H1 (cell line): ENCODE measurements around the gene KLHL9. TPM values are rescaled to one million over a fixed set of nuclear protein-coding genes. Genes with fewer than 3 reads are reported as not detected.

Experiments
- CTCF ChIA-PET: fragments of 300-600 bp; sonication (Branson Sonifier 250); formaldehyde crosslinking; loops from one replicate; lab custom pipeline; 2021; ENCODE audit not compliant: partially characterized antibody; lab: Charles Lee
- POLR2A ChIA-PET: fragments of 300-600 bp; sonication (Branson Sonifier 250); formaldehyde crosslinking; loops from one replicate; lab custom pipeline; 2021; ENCODE audit warnings: inconsistent platforms; ENCODE audit not compliant: partially characterized antibody; lab: Charles Lee
- DNase-seq, 2 experiments: peaks; one replicate each; pipeline versions ENCODE4 v3.0.0 to v3.0.0-alpha.2; 2010 to 2022; ENCODE audit warnings: low spot score in 2 of 2, low read depth in 1 of 2, mixed read lengths in 1 of 2
- FAIRE-seq: peaks from 2 replicates; lab custom pipeline; 2011; peaks lifted over from hg19 to GRCh38; lab: Jason Lieb, UNC
- H2AFZ ChIP-seq: 2 replicates; pipeline ENCODE4 v1.8.1; 2012; ENCODE audit warnings: low read length, inconsistent platforms
- H2AK5ac ChIP-seq: 2 replicates; pipeline ENCODE4 v1.6.1; 2013; ENCODE audit warnings: low read depth, low read length
- H2BK120ac ChIP-seq: replicated peaks from 2 replicates; pipeline ENCODE3; 2013; ENCODE audit warnings: low read depth, low read length, inconsistent platforms
- H2BK12ac ChIP-seq: 2 replicates; pipeline ENCODE4 v1.6.1; 2013; ENCODE audit warnings: low read depth, low read length
- H2BK15ac ChIP-seq: 2 replicates; pipeline ENCODE4 v1.6.1; 2013; ENCODE audit warnings: low read length
- H2BK20ac ChIP-seq: 2 replicates; pipeline ENCODE4 v1.6.1; 2013; ENCODE audit warnings: low read length
- H2BK5ac ChIP-seq: 2 replicates; pipeline ENCODE4 v1.6.1; 2013; ENCODE audit warnings: low read depth, low read length
- H3K14ac ChIP-seq: 2 replicates; pipeline ENCODE4 v1.6.1; 2013; ENCODE audit warnings: inconsistent platforms; ENCODE audit not compliant: insufficient read length
- H3K18ac ChIP-seq: 2 replicates; pipeline ENCODE4 v1.6.1; 2013; ENCODE audit warnings: low read length; ENCODE audit errors: extremely low read depth
- H3K23ac ChIP-seq: 2 replicates; pipeline ENCODE4 v1.6.1; 2013; ENCODE audit warnings: inconsistent platforms; ENCODE audit not compliant: insufficient read length
- H3K23me2 ChIP-seq: 2 replicates; pipeline ENCODE4 v1.6.1; 2013; ENCODE audit warnings: low read depth, low read length
- H3K27ac ChIP-seq: 2 replicates; pipeline ENCODE4 v1.6.1; 2011; ENCODE audit warnings: low read depth, low read length, inconsistent platforms
- H3K27me3 ChIP-seq, 4 experiments: replicated peaks in 1 of 4; 1 replicate in 1 of 4; 2 replicates in 3 of 4; pipeline versions ENCODE4 v1.6.1 to v1.8.1; 2011 to 2013; ENCODE audit warnings: low read length in 3 of 4, mild to moderate bottlenecking in 3 of 4, inconsistent platforms in 2 of 4, mixed read lengths in 2 of 4, moderate library complexity in 1 of 4; ENCODE audit not compliant: control insufficient read depth in 3 of 4, insufficient read depth in 3 of 4; ENCODE audit errors: extremely low read depth in 1 of 4
- H3K36me3 ChIP-seq, 4 experiments: 2 replicates each; pipeline versions ENCODE4 v1.6.1 to v1.8.1; 2011 to 2013; ENCODE audit warnings: mild to moderate bottlenecking in 4 of 4, low read length in 3 of 4, moderate library complexity in 2 of 4, control low read depth in 1 of 4, inconsistent platforms in 1 of 4; ENCODE audit not compliant: insufficient read depth in 4 of 4, control insufficient read depth in 2 of 4
- H3K4ac ChIP-seq: replicated peaks from 2 replicates; pipeline ENCODE3; 2013; ENCODE audit warnings: low read length, low read depth, mixed read lengths, inconsistent platforms; ENCODE audit not compliant: insufficient read length
- H3K4me1 ChIP-seq, 4 experiments: replicated peaks in 1 of 4; 1 replicate in 1 of 4; 2 replicates in 3 of 4; pipeline versions ENCODE4 v1.6.1 to v1.8.1; 2011 to 2013; ENCODE audit warnings: low read length in 3 of 4, inconsistent platforms in 2 of 4, mixed read lengths in 1 of 4; ENCODE audit not compliant: insufficient read depth in 4 of 4, control insufficient read depth in 3 of 4
- H3K4me2 ChIP-seq, 2 experiments: 2 replicates each; pipeline versions ENCODE4 v1.6.1 to v1.8.1; 2011 to 2013; ENCODE audit warnings: low read depth in 2 of 2, low read length in 2 of 2, control low read depth in 1 of 2, inconsistent platforms in 1 of 2, mild to moderate bottlenecking in 1 of 2; ENCODE audit not compliant: insufficient read depth in 1 of 2
- H3K4me3 ChIP-seq, 4 experiments: fragments of 200-600, 300-600 bp in 1 of 4; sonication (generic), shearing (Covaris generic), sonication (Bioruptor Twin) in 1 of 4; 2 replicates each; pipeline versions ENCODE4 v1.5.1 to v1.8.1; 2011 to 2016; ENCODE audit warnings: low read length in 4 of 4, low read depth in 3 of 4, control low read depth in 2 of 4, inconsistent platforms in 2 of 4, mild to moderate bottlenecking in 2 of 4, mixed read lengths in 1 of 4, moderate library complexity in 1 of 4; ENCODE audit not compliant: insufficient read depth in 2 of 4; ENCODE audit errors: extremely low read depth in 1 of 4
- H3K56ac ChIP-seq: replicated peaks from 2 replicates; pipeline ENCODE3; 2013; ENCODE audit warnings: low read depth, mild to moderate bottlenecking, mixed read lengths, low read length, inconsistent platforms; ENCODE audit not compliant: insufficient read length
- H3K79me1 ChIP-seq: 2 replicates; pipeline ENCODE4 v1.6.1; 2013; ENCODE audit warnings: low read depth, low read length, control low read depth
- H3K79me2 ChIP-seq, 2 experiments: 2 replicates each; pipeline versions ENCODE4 v1.6.1 to v1.8.1; 2012 to 2013; ENCODE audit warnings: low read length in 2 of 2, mild to moderate bottlenecking in 2 of 2, inconsistent platforms in 1 of 2; ENCODE audit not compliant: insufficient read depth in 2 of 2, control insufficient read depth in 1 of 2
- H3K9ac ChIP-seq, 4 experiments: replicated peaks in 1 of 4; 1 replicate in 1 of 4; 2 replicates in 3 of 4; pipeline versions ENCODE4 v1.6.1 to v1.8.1; 2011 to 2013; ENCODE audit warnings: low read depth in 3 of 4, low read length in 3 of 4, control low read depth in 2 of 4, mild to moderate bottlenecking in 2 of 4, moderate library complexity in 2 of 4, inconsistent platforms in 1 of 4; ENCODE audit errors: extremely low read depth in 1 of 4
- H3K9me3 ChIP-seq, 2 experiments: 2 replicates each; pipeline versions ENCODE4 v1.6.1 to v1.8.1; 2012 to 2013; ENCODE audit warnings: mild to moderate bottlenecking in 2 of 2, moderate library complexity in 2 of 2, control low read depth in 1 of 2, inconsistent platforms in 1 of 2, low read depth in 1 of 2, low read length in 1 of 2, mixed read lengths in 1 of 2; ENCODE audit not compliant: insufficient read depth in 2 of 2
- H4K20me1 ChIP-seq, 2 experiments: replicated peaks in 1 of 2; 2 replicates each; pipeline versions ENCODE3 to v1.8.1; 2011 to 2013; ENCODE audit warnings: inconsistent platforms in 2 of 2, low read length in 2 of 2, mild to moderate bottlenecking in 1 of 2; ENCODE audit not compliant: insufficient read depth in 2 of 2, control insufficient read depth in 1 of 2
- H4K5ac ChIP-seq: 2 replicates; pipeline ENCODE4 v1.6.1; 2013; ENCODE audit warnings: low read length, low read depth, mixed read lengths, inconsistent platforms; ENCODE audit not compliant: insufficient read length
- H4K8ac ChIP-seq: 2 replicates; pipeline ENCODE4 v1.8.0; 2013; ENCODE audit warnings: mild to moderate bottlenecking, moderate library complexity, low read length, inconsistent platforms; ENCODE audit not compliant: insufficient read depth; ENCODE audit errors: extremely low read depth
- H4K91ac ChIP-seq: replicated peaks from 2 replicates; pipeline ENCODE3; 2013; ENCODE audit warnings: low read length, mixed read lengths, inconsistent platforms; ENCODE audit not compliant: insufficient read length
- RFX5 ChIP-seq: IDR thresholded peaks from 2 replicates; pipeline ENCODE4 v1.6.1; 2011; ENCODE audit warnings: low read depth, low read length, improper control_type of control experiment, borderline replicate concordance
- RNF2 ChIP-seq: fragments of 200-900, 300-1000 bp; sonication (generic); IDR thresholded peaks from 2 replicates; pipeline ENCODE4 v1.7.1; 2016; ENCODE audit warnings: borderline replicate concordance, low read depth, mild to moderate bottlenecking, antibody characterized with exemption, low read length; ENCODE audit not compliant: poor library complexity, severe bottlenecking; ENCODE audit errors: missing control alignments
- SAP30 ChIP-seq: fragments of 300-600 bp; sonication (generic); IDR thresholded peaks from 2 replicates; pipeline ENCODE4 v1.7.1; 2012; ENCODE audit warnings: low read length, moderate library complexity, mild to moderate bottlenecking, inconsistent platforms; ENCODE audit not compliant: insufficient read depth, insufficient replicate concordance
- SIN3A ChIP-seq, 2 experiments: IDR thresholded peaks in 1 of 2; conservative IDR thresholded peaks in 1 of 2; 2 replicates each; pipeline ENCODE4 v1.6.1; 2011 to 2012; ENCODE audit warnings: low read length in 2 of 2, improper control_type of control experiment in 1 of 2, low read depth in 1 of 2, mild to moderate bottlenecking in 1 of 2
- YY1 ChIP-seq: IDR thresholded peaks from 2 replicates; pipeline ENCODE4 v1.6.1; 2011; ENCODE audit warnings: low read depth, mild to moderate bottlenecking, low read length
- WGBS, 2 experiments: shearing (Covaris generic) in 1 of 2; methylation state at CpG; one replicate each; pipeline versions ENCODE4 v1.1.6 to v1.1.7; 2013 to 2015; ENCODE audit warnings: low lambda C conversion rate in 2 of 2, mixed read lengths in 2 of 2, inconsistent platforms in 1 of 2, low coverage in 1 of 2, missing lambda C conversion rate in 1 of 2; ENCODE audit not compliant: insufficient replicate concordance in 2 of 2, insufficient coverage in 1 of 2, insufficient read length in 1 of 2; ENCODE audit errors: extremely low coverage in 1 of 2, missing lambda C conversion rate in 1 of 2; 5-methylcytosine and 5-hydroxymethylcytosine counted together
- polyA plus RNA-seq, 7 experiments: library from polyadenylated mRNA; depleted of rRNA in 3 of 7; stranded (reverse) in 5 of 7; unstranded in 2 of 7; fragments of >200 nt in 5 of 7; fragments of 200-250 nt in 2 of 7; gene quantifications; 1 replicate in 5 of 7; 2 replicates in 1 of 7; 4 replicates in 1 of 7; pipeline versions ENCODE4 v1.2.1 to v1.2.3, GENCODE V29; 2011 to 2013; ENCODE audit warnings: missing spikeins in 2 of 7, mixed read lengths in 2 of 7
- total RNA-seq: library from RNA; stranded (reverse); fragmentation: NEBNext Ultra II Directional; extraction: Animal tissue kit (Norgen Biotek cat#: 25700); gene quantifications from 2 replicates; pipeline ENCODE4 v1.2.1, GENCODE V29; 2021

Gene KLHL9
- total and polyA plus RNA-seq, 2 of the 8 experiments (the other 6 are each of a cell fraction or from before 2014, with no cell fraction given) = 4.9 to 15.7 TPM

DNA sequence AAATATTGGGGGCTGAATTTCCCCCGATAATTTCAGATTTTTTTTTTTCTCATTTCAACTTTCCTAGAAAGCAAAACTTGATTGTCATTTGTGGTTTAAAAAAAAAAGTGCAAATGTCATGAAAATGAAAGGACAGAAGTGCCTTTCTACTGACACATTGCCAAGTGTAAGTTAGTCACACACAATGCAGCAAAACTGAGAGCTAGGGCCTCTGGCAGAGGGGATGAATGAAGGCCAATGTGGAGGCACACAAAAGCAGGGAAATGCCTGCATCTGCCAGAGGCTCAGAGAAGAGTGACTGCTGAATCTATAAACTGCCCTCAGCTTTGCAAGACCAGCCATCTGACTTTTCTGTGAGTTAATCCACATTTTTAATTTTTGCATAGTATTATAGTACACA is 23.3 kb downstream of the KLHL9 start:
- no peak overlapping the region for H3K23ac ChIP-seq
- no peaks in the 10 kb centered on the region; a peak in 1 of 4 replicates for H3K9me3 ChIP-seq
- WGBS, 2 experiments = 90% methylated on average over 1 of the region's 1 CpG; no CpG with 5 or more reads in 1 of the 2 experiments
- POLR2A ChIA-PET = no interaction called here
- no peaks in the 10 kb centered on the region for H3K36me3 ChIP-seq
- H3K4ac ChIP-seq = no peak overlapping the region
- H3K18ac ChIP-seq = no peak overlapping the region
- H3K9ac ChIP-seq = no peak overlapping the region
- CTCF ChIA-PET = interaction anchor here (1.4 to 2.1 kb wide), 2 partner anchors 59 to 477 kb away, joined by 4 to 6 read pairs; no protein-coding TSS in a partner anchor
- no peaks in the 10 kb centered on the region for H3K4me1 ChIP-seq
- H2BK15ac ChIP-seq = no peak overlapping the region
- no peak overlapping the region for H4K5ac ChIP-seq
- no peak overlapping the region for H2BK12ac ChIP-seq
- H3K14ac ChIP-seq = no peak overlapping the region
- H3K4me2 ChIP-seq = no peak overlapping the region
- H3K23me2 ChIP-seq = no peaks in the 10 kb centered on the region
- H3K79me2 ChIP-seq = no peaks in the 10 kb centered on the region
- no peak overlapping the region for H3K27ac ChIP-seq
- no peak overlapping the region for H2BK20ac ChIP-seq
- FAIRE-seq = no peak
- H4K8ac ChIP-seq = no peak overlapping the region
- H2AFZ ChIP-seq = no peak overlapping the region
- H3K27me3 ChIP-seq = no peaks in the 10 kb centered on the region
- no peak overlapping the region for H2BK5ac ChIP-seq
- H2AK5ac ChIP-seq = no peak overlapping the region
- TF ChIP-seq YY1 (no peak), RNF2 (no peak), RFX5 (no peak), SIN3A (conservative IDR thresholded peaks at IDR 0.05 in 1 of 2, IDR thresholded peaks at IDR 0.05 in 1 of 2; ENCODE audit: low read depth in 1 of 2, low read length in 2 of 2) (no peak), SAP30 (no peak)
- TF ChIP-seq, all 59 proteins: peak for 0
- DNase-seq = no peak
- Histone ChIP-seq H4K20me1 (no peaks in the 10 kb centered on the region), H3K4me3 (no peak overlapping the region), H4K91ac (no peak overlapping the region), H3K79me1 (no peaks in the 10 kb centered on the region), H2BK120ac (no peak overlapping the region), H3K56ac (no peak overlapping the region)
